GM12872 (cell line): ENCODE data around the gene ADAM22.
A peak's percentile ranks its signal among the peaks of the same experiment; 100 is the strongest.

Experiments used
- TF ChIP-seq, protein P1 (sequence below): IDR thresholded peaks from 3 replicates; pipeline ENCODE4 v1.5.1; 2011; ENCODE audit warnings: low read depth, mild to moderate bottlenecking, low read length, moderate library complexity; ENCODE audit not compliant: insufficient read depth

ADAM22 gene, protein sequence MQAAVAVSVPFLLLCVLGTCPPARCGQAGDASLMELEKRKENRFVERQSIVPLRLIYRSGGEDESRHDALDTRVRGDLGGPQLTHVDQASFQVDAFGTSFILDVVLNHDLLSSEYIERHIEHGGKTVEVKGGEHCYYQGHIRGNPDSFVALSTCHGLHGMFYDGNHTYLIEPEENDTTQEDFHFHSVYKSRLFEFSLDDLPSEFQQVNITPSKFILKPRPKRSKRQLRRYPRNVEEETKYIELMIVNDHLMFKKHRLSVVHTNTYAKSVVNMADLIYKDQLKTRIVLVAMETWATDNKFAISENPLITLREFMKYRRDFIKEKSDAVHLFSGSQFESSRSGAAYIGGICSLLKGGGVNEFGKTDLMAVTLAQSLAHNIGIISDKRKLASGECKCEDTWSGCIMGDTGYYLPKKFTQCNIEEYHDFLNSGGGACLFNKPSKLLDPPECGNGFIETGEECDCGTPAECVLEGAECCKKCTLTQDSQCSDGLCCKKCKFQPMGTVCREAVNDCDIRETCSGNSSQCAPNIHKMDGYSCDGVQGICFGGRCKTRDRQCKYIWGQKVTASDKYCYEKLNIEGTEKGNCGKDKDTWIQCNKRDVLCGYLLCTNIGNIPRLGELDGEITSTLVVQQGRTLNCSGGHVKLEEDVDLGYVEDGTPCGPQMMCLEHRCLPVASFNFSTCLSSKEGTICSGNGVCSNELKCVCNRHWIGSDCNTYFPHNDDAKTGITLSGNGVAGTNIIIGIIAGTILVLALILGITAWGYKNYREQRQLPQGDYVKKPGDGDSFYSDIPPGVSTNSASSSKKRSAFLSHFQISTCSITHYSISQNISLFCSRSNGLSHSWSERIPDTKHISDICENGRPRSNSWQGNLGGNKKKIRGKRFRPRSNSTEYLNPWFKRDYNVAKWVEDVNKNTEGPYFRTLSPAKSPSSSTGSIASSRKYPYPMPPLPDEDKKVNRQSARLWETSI

GRCh38 chr7:87933953-87934698, at the start of gene ADAM22:
ADAM22 (plus strand) TSS chr7:87934251; CDS start chr7:87934466, 215 bp downstream.
- TF ChIP-seq, protein P1, sequence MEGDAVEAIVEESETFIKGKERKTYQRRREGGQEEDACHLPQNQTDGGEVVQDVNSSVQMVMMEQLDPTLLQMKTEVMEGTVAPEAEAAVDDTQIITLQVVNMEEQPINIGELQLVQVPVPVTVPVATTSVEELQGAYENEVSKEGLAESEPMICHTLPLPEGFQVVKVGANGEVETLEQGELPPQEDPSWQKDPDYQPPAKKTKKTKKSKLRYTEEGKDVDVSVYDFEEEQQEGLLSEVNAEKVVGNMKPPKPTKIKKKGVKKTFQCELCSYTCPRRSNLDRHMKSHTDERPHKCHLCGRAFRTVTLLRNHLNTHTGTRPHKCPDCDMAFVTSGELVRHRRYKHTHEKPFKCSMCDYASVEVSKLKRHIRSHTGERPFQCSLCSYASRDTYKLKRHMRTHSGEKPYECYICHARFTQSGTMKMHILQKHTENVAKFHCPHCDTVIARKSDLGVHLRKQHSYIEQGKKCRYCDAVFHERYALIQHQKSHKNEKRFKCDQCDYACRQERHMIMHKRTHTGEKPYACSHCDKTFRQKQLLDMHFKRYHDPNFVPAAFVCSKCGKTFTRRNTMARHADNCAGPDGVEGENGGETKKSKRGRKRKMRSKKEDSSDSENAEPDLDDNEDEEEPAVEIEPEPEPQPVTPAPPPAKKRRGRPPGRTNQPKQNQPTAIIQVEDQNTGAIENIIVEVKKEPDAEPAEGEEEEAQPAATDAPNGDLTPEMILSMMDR: peak; percentile 12; the same call in 1 of the 3 replicates

DNA sequence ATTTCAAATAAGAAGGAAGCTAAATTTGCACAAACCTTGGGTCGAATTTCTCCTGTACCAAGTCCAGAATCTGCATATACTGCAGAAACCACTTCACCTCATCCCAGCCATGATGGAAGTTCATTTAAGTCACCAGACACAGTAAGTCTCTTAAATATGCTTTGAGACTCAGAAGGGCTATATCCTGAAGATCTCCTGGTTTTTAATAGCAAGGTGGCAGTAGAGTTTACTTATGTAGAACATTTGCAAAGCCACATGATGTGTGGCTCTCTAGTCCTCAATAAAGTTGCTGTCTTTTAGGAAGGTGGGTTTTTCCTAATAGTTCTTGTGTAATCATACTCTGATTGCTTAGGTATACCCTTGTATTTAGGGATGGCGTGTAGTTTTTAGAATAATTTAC, 49.0 kb upstream of the ADAM22 start:
- TF ChIP-seq, protein P1: no peak

GRCh38 chr7:87886875-87887274, 47.2 kb upstream of the ADAM22 start:
- TF ChIP-seq, protein P1: no peak

DNA sequence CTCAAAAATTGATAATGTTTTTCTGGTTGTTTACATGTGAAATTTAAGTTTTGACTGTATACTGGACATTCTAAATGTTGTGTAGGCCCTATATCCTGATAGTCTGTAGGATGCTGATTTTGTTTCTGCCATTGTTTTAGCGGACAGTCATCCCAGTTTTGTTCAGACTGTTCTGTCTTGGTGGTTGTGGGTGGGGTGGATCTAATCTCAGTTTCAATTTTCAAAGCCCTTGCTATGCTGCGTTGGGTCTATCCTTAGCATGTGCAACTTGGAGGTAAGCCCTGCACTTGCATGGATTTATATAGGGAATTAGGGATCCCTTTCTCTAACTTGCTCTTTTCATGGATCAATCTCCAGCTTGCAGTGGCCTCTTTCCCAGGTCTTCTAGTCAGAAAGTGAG, 38.7 kb upstream of the ADAM22 start:
- TF ChIP-seq, protein P1: no peak

GRCh38 chr7:87899255-87899654, 34.8 kb upstream of the ADAM22 start:
- TF ChIP-seq, protein P1: no peak

DNA sequence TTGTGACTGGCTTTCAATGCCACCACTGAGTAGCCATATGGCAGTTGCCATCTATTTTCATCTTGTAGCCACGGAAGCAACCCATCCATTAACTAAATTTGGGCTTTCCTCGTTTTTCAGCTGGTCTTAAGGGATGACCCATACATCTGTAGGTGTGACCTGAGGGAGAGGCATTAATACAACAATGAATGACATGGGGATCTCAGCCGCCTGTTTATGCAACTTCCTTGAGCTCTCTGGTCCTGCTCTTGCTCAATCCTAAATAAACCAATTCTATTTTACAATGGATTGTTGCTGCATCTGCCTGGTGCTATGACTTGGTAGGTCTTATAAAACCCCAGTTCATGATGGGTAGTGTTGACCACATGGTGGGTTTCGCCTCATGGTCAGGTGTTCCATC, 21.9 kb upstream of the ADAM22 start:
- TF ChIP-seq, protein P1: no peak
